Smooth muscle cell (in vitro differentiated cells): ENCODE measurements around the gene PNKD. TPM values are rescaled to one million over a fixed set of nuclear protein-coding genes. Genes with fewer than 3 reads are reported as not detected.
A peak's percentile ranks its signal among the peaks of the same experiment; 100 is the strongest.

ENCODE experiments used
- DNase-seq: peaks from one replicate; lab custom pipeline; 2025; ENCODE audit not compliant: unreplicated experiment; lab: John Stamatoyannopoulos, UW
- H2AFZ ChIP-seq: fragments of 200-600 bp; sonication (generic); 2 replicates; pipeline ENCODE4 v1.6.0; 2016; ENCODE audit warnings: antibody characterized with exemption, low read depth, mild to moderate bottlenecking
- H3F3A ChIP-seq: fragments of 200-600 bp; sonication (generic); 2 replicates; pipeline ENCODE4 v1.6.0; 2017; ENCODE audit warnings: antibody characterized with exemption, low read depth
- H3K27ac ChIP-seq: fragments of 200-600 bp; sonication (generic); 2 replicates; pipeline ENCODE4 v1.5.1; 2016; ENCODE audit warnings: low read depth, mild to moderate bottlenecking
- H3K27me3 ChIP-seq: fragments of 200-600 bp; sonication (generic); 2 replicates; pipeline ENCODE4 v1.6.1; 2016; ENCODE audit warnings: low read depth, mild to moderate bottlenecking
- H3K36me3 ChIP-seq: fragments of 200-600 bp; sonication (generic); 2 replicates; pipeline ENCODE4 v1.5.1; 2016; ENCODE audit warnings: low read depth
- H3K4me1 ChIP-seq: fragments of 200-600 bp; sonication (generic); 2 replicates; pipeline ENCODE4 v1.5.1; 2016; ENCODE audit warnings: low read depth
- H3K4me2 ChIP-seq: fragments of 200-600 bp; sonication (generic); 2 replicates; pipeline ENCODE4 v1.6.0; 2016; ENCODE audit warnings: mild to moderate bottlenecking
- H3K4me3 ChIP-seq: fragments of 200-600 bp; sonication (generic); 2 replicates; pipeline ENCODE4 v1.5.1; 2016; ENCODE audit warnings: mild to moderate bottlenecking
- H3K79me2 ChIP-seq: fragments of 200-600 bp; sonication (generic); 2 replicates; pipeline ENCODE4 v1.6.0; 2016; ENCODE audit warnings: low read depth, mild to moderate bottlenecking
- H3K9ac ChIP-seq: fragments of 200-600 bp; sonication (generic); 2 replicates; pipeline ENCODE4 v1.6.0; 2016; ENCODE audit warnings: low read depth
- H3K9me3 ChIP-seq: fragments of 200-600 bp; sonication (generic); replicated peaks from 2 replicates; pipeline ENCODE4 v1.5.1; 2016; ENCODE audit warnings: low read depth
- H4K20me1 ChIP-seq: fragments of 200-600 bp; sonication (generic); 2 replicates; pipeline ENCODE4 v1.6.0; 2016; ENCODE audit warnings: low read depth
- CTCF ChIP-seq: fragments of 200-600 bp; sonication (generic); IDR thresholded peaks from 2 replicates; pipeline ENCODE4 v1.5.1; 2017; ENCODE audit warnings: borderline replicate concordance, mild to moderate bottlenecking, antibody characterized with exemption; ENCODE audit not compliant: insufficient read depth, poor library complexity, severe bottlenecking
- WGBS: methylation state at CpG from one replicate; pipeline ENCODE4 v1.1.7; 2016; ENCODE audit warnings: low lambda C conversion rate; 5-methylcytosine and 5-hydroxymethylcytosine counted together
- polyA plus RNA-seq: library from polyadenylated mRNA; unstranded; fragments of >200 nt; fragmentation: Nextera tagmentation; extraction: Ambion mirVana; gene quantifications from 2 replicates; pipeline ENCODE4 v1.2.1, GENCODE V29; 2016
- total RNA-seq: library from RNA; depleted of rRNA; stranded (reverse); fragments of >200 nt; gene quantifications from 2 replicates; pipeline ENCODE4 v1.2.3, GENCODE V29; 2014

PNKD gene
- total and polyA plus RNA-seq, 2 experiments from 2014 or later = 42.0 to 126 TPM

- WGBS = 86% methylated on average over 9 of the region's 9 CpGs
- Histone ChIP-seq H3K79me2 (peaks cover 29% of the 10 kb centered on the region), H3K27me3 (no peaks in the 10 kb centered on the region), H3K4me1 (peaks cover 3% of the 10 kb centered on the region), H3K4me3 (no peak overlapping the region), H3K9me3 (no peaks in the 10 kb centered on the region), H3K36me3 (no peaks in the 10 kb centered on the region), H2AFZ (no peak overlapping the region), H4K20me1 (peaks cover 13% of the 10 kb centered on the region), H3F3A (peaks cover 6% of the 10 kb centered on the region), H3K4me2 (no peak overlapping the region), H3K9ac (no peak overlapping the region), H3K27ac (no peak overlapping the region)
- DNase-seq = no peak
- TF ChIP-seq CTCF = no peak
These were observed 5.2 kb downstream of the PNKD start for GRCh38 chr2:218275371-218276072.

- Histone ChIP-seq H3K9ac (no peak overlapping the region), H3K27me3 (no peaks in the 10 kb centered on the region), H3F3A (peaks cover 15% of the 10 kb centered on the region), H3K4me1 (peaks cover 3% of the 10 kb centered on the region), H2AFZ (no peak overlapping the region), H3K9me3 (no peaks in the 10 kb centered on the region), H3K4me3 (no peak overlapping the region), H4K20me1 (peaks cover 16% of the 10 kb centered on the region), H3K36me3 (no peaks in the 10 kb centered on the region), H3K4me2 (no peak overlapping the region), H3K79me2 (peaks cover 33% of the 10 kb centered on the region), H3K27ac (no peak overlapping the region)
- WGBS = 96% methylated on average over 12 of the region's 12 CpGs
- TF ChIP-seq CTCF = peak; percentile 9
- DNase-seq = no peak
These were observed 6.9 kb downstream of the PNKD start for GRCh38 chr2:218276986-218277755.

GRCh38 chr2:218277921-218278320 lies 7.6 kb downstream of the PNKD start:
- peaks cover 19% of the 10 kb centered on the region for H4K20me1 ChIP-seq
- no peaks in the 10 kb centered on the region for H3K36me3 ChIP-seq
- no peak overlapping the region for H3K9ac ChIP-seq
- H2AFZ ChIP-seq = no peak overlapping the region
- no peaks in the 10 kb centered on the region for H3K27me3 ChIP-seq
- H3F3A ChIP-seq = peaks cover 18% of the 10 kb centered on the region
- no peak overlapping the region for H3K4me2 ChIP-seq
- no peak overlapping the region for H3K4me3 ChIP-seq
- H3K9me3 ChIP-seq = no peaks in the 10 kb centered on the region
- WGBS = 92% methylated on average over 7 of the region's 7 CpGs
- H3K27ac ChIP-seq = no peak overlapping the region
- peaks cover 36% of the 10 kb centered on the region for H3K79me2 ChIP-seq
- TF ChIP-seq CTCF = no peak
- DNase-seq = no peak
- peaks cover 5% of the 10 kb centered on the region for H3K4me1 ChIP-seq
